ENCODE measurements around the gene STIMATE.

Gene STIMATE

GRCh38 chr3:52790741-52791140 lies 106.6 kb downstream of the STIMATE start:
- Mint-ChIP-seq H3K27me3 (no peaks in the 10 kb centered on the region), H3K9me3 (no peaks in the 10 kb centered on the region), H3K4me1 (no peaks in the 10 kb centered on the region), H3K27ac (no peak overlapping the region), H3K4me3 (no peak overlapping the region)
- ATAC-seq (no peak), DNase-seq (no peak)

GRCh38 chr3:52790337-52790736 lies 107.0 kb downstream of the STIMATE start:
- Mint-ChIP-seq H3K27ac (no peak overlapping the region), H3K9me3 (no peaks in the 10 kb centered on the region), H3K4me1 (no peaks in the 10 kb centered on the region), H3K27me3 (no peaks in the 10 kb centered on the region), H3K4me3 (no peak overlapping the region)
- DNase-seq (no peak), ATAC-seq (no peak)

- Mint-ChIP-seq H3K27me3 (no peaks in the 10 kb centered on the region), H3K4me3 (no peak overlapping the region), H3K9me3 (no peaks in the 10 kb centered on the region), H3K4me1 (no peaks in the 10 kb centered on the region), H3K27ac (no peak overlapping the region)
- ATAC-seq = no peak
- DNase-seq = no peak
These were observed 107.7 kb downstream of the STIMATE start for GRCh38 chr3:52789746-52790040.

GRCh38 chr3:52788890-52789745 lies 108.2 kb downstream of the STIMATE start:
- peak overlapping the region in 1 of 2 donors; percentile 72 for H3K27ac Mint-ChIP-seq
- DNase-seq (no peak), ATAC-seq (no peak)
- H3K27me3 Mint-ChIP-seq = no peaks in the 10 kb centered on the region
- H3K9me3 Mint-ChIP-seq = no peaks in the 10 kb centered on the region
- no peak overlapping the region for H3K4me3 Mint-ChIP-seq
- no peaks in the 10 kb centered on the region for H3K4me1 Mint-ChIP-seq

GRCh38 chr3:52787672-52788625 lies 109.4 kb downstream of the STIMATE start:
- Mint-ChIP-seq H3K27me3 (no peaks in the 10 kb centered on the region), H3K4me1 (no peaks in the 10 kb centered on the region), H3K4me3 (no peak overlapping the region), H3K9me3 (no peaks in the 10 kb centered on the region), H3K27ac (no peak overlapping the region)
- ATAC-seq = no peak
- no peak for DNase-seq

- Mint-ChIP-seq H3K27ac (no peak overlapping the region), H3K4me3 (no peak overlapping the region), H3K9me3 (no peaks in the 10 kb centered on the region), H3K4me1 (no peaks in the 10 kb centered on the region), H3K27me3 (no peaks in the 10 kb centered on the region)
- DNase-seq (no peak), ATAC-seq (no peak)
These were observed 110.1 kb downstream of the STIMATE start for GRCh38 chr3:52787246-52787645.
